ENCODE data around the gene CHRNA5.

Gene CHRNA5

GRCh38 chr15:78570710-78571109, 5.4 kb downstream of the CHRNA5 start:
- H3K27me3 ChIP-seq (ENCODE audit: insufficient read depth, poor library complexity, severe bottlenecking): peaks cover 21% of the 10 kb centered on the region
- no peak overlapping the region for H3K27ac ChIP-seq (replicated peaks)
- TF ChIP-seq REST (IDR thresholded peaks at IDR 0.05; ENCODE audit: insufficient replicate concordance, low read depth) (no peak), GABPA (IDR thresholded peaks at IDR 0.05; ENCODE audit: low read depth) (no peak), CTCF (IDR thresholded peaks at IDR 0.05; ENCODE audit: insufficient read depth, low read length) (no peak), SPI1 (IDR thresholded peaks at IDR 0.05; ENCODE audit: borderline replicate concordance, low read depth) (no peak), POLR2AphosphoS5 (IDR thresholded peaks at IDR 0.05; ENCODE audit: low read depth) (no peak)
- no peak overlapping the region for H3K4me3 ChIP-seq (replicated peaks; ENCODE audit: insufficient read depth, low read length)
- no peak for DNase-seq (ENCODE audit: low read depth in 1 of 2, low spot score in 1 of 2)

- Histone ChIP-seq H3K27ac (replicated peaks) (no peak overlapping the region), H3K27me3 (ENCODE audit: insufficient read depth, poor library complexity, severe bottlenecking) (peaks cover 14% of the 10 kb centered on the region), H3K4me3 (replicated peaks; ENCODE audit: insufficient read depth, low read length) (no peak overlapping the region)
- no peak for TF ChIP-seq GABPA (IDR thresholded peaks at IDR 0.05; ENCODE audit: low read depth)
- DNase-seq (ENCODE audit: low read depth in 1 of 2, low spot score in 1 of 2): no peak
Observed at GRCh38 chr15:78571382-78571781, 6.1 kb downstream of the CHRNA5 start.

- TF ChIP-seq SPI1 (IDR thresholded peaks at IDR 0.05; ENCODE audit: borderline replicate concordance, low read depth): no peak
- no peak for TF ChIP-seq REST (IDR thresholded peaks at IDR 0.05; ENCODE audit: insufficient replicate concordance, low read depth)
- TF ChIP-seq POLR2AphosphoS5 (IDR thresholded peaks at IDR 0.05; ENCODE audit: low read depth): no peak
- no peak for TF ChIP-seq GABPA (IDR thresholded peaks at IDR 0.05; ENCODE audit: low read depth)
- no peak overlapping the region for H3K4me3 ChIP-seq (replicated peaks; ENCODE audit: insufficient read depth, low read length)
- no peak overlapping the region for H3K27ac ChIP-seq (replicated peaks)
- peaks cover 2% of the 10 kb centered on the region for H3K27me3 ChIP-seq (ENCODE audit: insufficient read depth, poor library complexity, severe bottlenecking)
- no peak for DNase-seq (ENCODE audit: low read depth in 1 of 2, low spot score in 1 of 2)
Observed at GRCh38 chr15:78573416-78573815, 8.1 kb downstream of the CHRNA5 start.

GRCh38 chr15:78574944-78575343, 9.6 kb downstream of the CHRNA5 start:
- TF ChIP-seq POLR2AphosphoS5 (IDR thresholded peaks at IDR 0.05; ENCODE audit: low read depth) (no peak), SPI1 (IDR thresholded peaks at IDR 0.05; ENCODE audit: borderline replicate concordance, low read depth) (no peak), CTCF (IDR thresholded peaks at IDR 0.05; ENCODE audit: insufficient read depth, low read length) (no peak), REST (IDR thresholded peaks at IDR 0.05; ENCODE audit: insufficient replicate concordance, low read depth) (no peak), GABPA (IDR thresholded peaks at IDR 0.05; ENCODE audit: low read depth) (no peak)
- no peak overlapping the region for H3K4me3 ChIP-seq (replicated peaks; ENCODE audit: insufficient read depth, low read length)
- DNase-seq (ENCODE audit: low read depth in 1 of 2, low spot score in 1 of 2): no peak
- peaks cover 2% of the 10 kb centered on the region for H3K27me3 ChIP-seq (ENCODE audit: insufficient read depth, poor library complexity, severe bottlenecking)
- H3K27ac ChIP-seq (replicated peaks): no peak overlapping the region

Measured in HL-60 (cell line).